ENCODE results near the gene AXIN2.

The AXIN2 gene

GRCh38 chr17:65539630-65540266, 21.7 kb downstream of the AXIN2 start:
- DNase-seq (ENCODE audit: extremely low read depth, insufficient read length): no peak
- H3K27me3 ChIP-seq (replicated peaks; ENCODE audit: control insufficient read depth, insufficient read depth, low read length): no peaks in the 10 kb centered on the region
- no peak overlapping the region for H3K4me3 ChIP-seq (replicated peaks; ENCODE audit: low read depth, low read length)
- H3K36me3 ChIP-seq (ENCODE audit: control insufficient read depth, insufficient read depth, low read length): peaks cover 2% of the 10 kb centered on the region; the same call in 1 of the 2 replicates
- no peak for TF ChIP-seq CTCF (IDR thresholded peaks at IDR 0.05; ENCODE audit: insufficient read depth, low read length, poor library complexity, severe bottlenecking)

- no peak for DNase-seq (ENCODE audit: extremely low read depth, insufficient read length)
- Histone ChIP-seq H3K4me3 (replicated peaks; ENCODE audit: low read depth, low read length) (no peak overlapping the region), H3K36me3 (ENCODE audit: control insufficient read depth, insufficient read depth, low read length) (peaks cover 2% of the 10 kb centered on the region; the same call in 1 of the 2 replicates), H3K27me3 (replicated peaks; ENCODE audit: control insufficient read depth, insufficient read depth, low read length) (no peaks in the 10 kb centered on the region)
- TF ChIP-seq CTCF (IDR thresholded peaks at IDR 0.05; ENCODE audit: insufficient read depth, low read length, poor library complexity, severe bottlenecking): no peak
Observed at GRCh38 chr17:65538675-65539529, 22.5 kb downstream of the AXIN2 start.

- TF ChIP-seq CTCF (IDR thresholded peaks at IDR 0.05; ENCODE audit: insufficient read depth, low read length, poor library complexity, severe bottlenecking): no peak
- Histone ChIP-seq H3K36me3 (ENCODE audit: control insufficient read depth, insufficient read depth, low read length) (peaks cover 2% of the 10 kb centered on the region; the same call in 1 of the 2 replicates), H3K4me3 (replicated peaks; ENCODE audit: low read depth, low read length) (no peak overlapping the region), H3K27me3 (replicated peaks; ENCODE audit: control insufficient read depth, insufficient read depth, low read length) (no peaks in the 10 kb centered on the region)
- no peak for DNase-seq (ENCODE audit: extremely low read depth, insufficient read length)
Observed at GRCh38 chr17:65537845-65538674, 23.4 kb downstream of the AXIN2 start.

- no peak for DNase-seq (ENCODE audit: extremely low read depth, insufficient read length)
- Histone ChIP-seq H3K4me3 (replicated peaks; ENCODE audit: low read depth, low read length) (no peak overlapping the region), H3K27me3 (replicated peaks; ENCODE audit: control insufficient read depth, insufficient read depth, low read length) (no peaks in the 10 kb centered on the region), H3K36me3 (ENCODE audit: control insufficient read depth, insufficient read depth, low read length) (peaks cover 2% of the 10 kb centered on the region)
- no peak for TF ChIP-seq CTCF (IDR thresholded peaks at IDR 0.05; ENCODE audit: insufficient read depth, low read length, poor library complexity, severe bottlenecking)
Observed at GRCh38 chr17:65537343-65537844, 24.1 kb downstream of the AXIN2 start.

- TF ChIP-seq CTCF (IDR thresholded peaks at IDR 0.05; ENCODE audit: insufficient read depth, low read length, poor library complexity, severe bottlenecking): no peak
- H3K27me3 ChIP-seq (replicated peaks; ENCODE audit: control insufficient read depth, insufficient read depth, low read length): no peaks in the 10 kb centered on the region
- DNase-seq (ENCODE audit: extremely low read depth, insufficient read length): no peak
- H3K36me3 ChIP-seq (ENCODE audit: control insufficient read depth, insufficient read depth, low read length): peaks cover 2% of the 10 kb centered on the region
- no peak overlapping the region for H3K4me3 ChIP-seq (replicated peaks; ENCODE audit: low read depth, low read length)
Observed at GRCh38 chr17:65536573-65537342, 24.7 kb downstream of the AXIN2 start.

Data from GM06990 (cell line).